H1 (cell line): ENCODE data around the gene ITGA8. TPM values are rescaled to one million over a fixed set of nuclear protein-coding genes. Genes with fewer than 3 reads are reported as not detected.

Experiments
- CTCF ChIA-PET: fragments of 300-600 bp; sonication (Branson Sonifier 250); formaldehyde crosslinking; loops from one replicate; lab custom pipeline; 2021; ENCODE audit not compliant: partially characterized antibody; lab: Charles Lee
- POLR2A ChIA-PET: fragments of 300-600 bp; sonication (Branson Sonifier 250); formaldehyde crosslinking; loops from one replicate; lab custom pipeline; 2021; ENCODE audit warnings: inconsistent platforms; ENCODE audit not compliant: partially characterized antibody; lab: Charles Lee
- DNase-seq, 2 experiments: peaks; one replicate each; pipeline versions ENCODE4 v3.0.0 to v3.0.0-alpha.2; 2010 to 2022; ENCODE audit warnings: low spot score in 2 of 2, low read depth in 1 of 2, mixed read lengths in 1 of 2
- FAIRE-seq: peaks from 2 replicates; lab custom pipeline; 2011; peaks lifted over from hg19 to GRCh38; lab: Jason Lieb, UNC
- H2AFZ ChIP-seq: 2 replicates; pipeline ENCODE4 v1.8.1; 2012; ENCODE audit warnings: low read length, inconsistent platforms
- H2AK5ac ChIP-seq: 2 replicates; pipeline ENCODE4 v1.6.1; 2013; ENCODE audit warnings: low read depth, low read length
- H2BK120ac ChIP-seq: replicated peaks from 2 replicates; pipeline ENCODE3; 2013; ENCODE audit warnings: low read depth, low read length, inconsistent platforms
- H2BK12ac ChIP-seq: 2 replicates; pipeline ENCODE4 v1.6.1; 2013; ENCODE audit warnings: low read depth, low read length
- H2BK15ac ChIP-seq: 2 replicates; pipeline ENCODE4 v1.6.1; 2013; ENCODE audit warnings: low read length
- H2BK20ac ChIP-seq: 2 replicates; pipeline ENCODE4 v1.6.1; 2013; ENCODE audit warnings: low read length
- H2BK5ac ChIP-seq: 2 replicates; pipeline ENCODE4 v1.6.1; 2013; ENCODE audit warnings: low read depth, low read length
- H3K14ac ChIP-seq: 2 replicates; pipeline ENCODE4 v1.6.1; 2013; ENCODE audit warnings: inconsistent platforms; ENCODE audit not compliant: insufficient read length
- H3K18ac ChIP-seq: 2 replicates; pipeline ENCODE4 v1.6.1; 2013; ENCODE audit warnings: low read length; ENCODE audit errors: extremely low read depth
- H3K23ac ChIP-seq: 2 replicates; pipeline ENCODE4 v1.6.1; 2013; ENCODE audit warnings: inconsistent platforms; ENCODE audit not compliant: insufficient read length
- H3K23me2 ChIP-seq: 2 replicates; pipeline ENCODE4 v1.6.1; 2013; ENCODE audit warnings: low read depth, low read length
- H3K27ac ChIP-seq: 2 replicates; pipeline ENCODE4 v1.6.1; 2011; ENCODE audit warnings: low read depth, low read length, inconsistent platforms
- H3K27me3 ChIP-seq, 4 experiments: replicated peaks in 1 of 4; 1 replicate in 1 of 4; 2 replicates in 3 of 4; pipeline versions ENCODE4 v1.6.1 to v1.8.1; 2011 to 2013; ENCODE audit warnings: low read length in 3 of 4, mild to moderate bottlenecking in 3 of 4, inconsistent platforms in 2 of 4, mixed read lengths in 2 of 4, moderate library complexity in 1 of 4; ENCODE audit not compliant: control insufficient read depth in 3 of 4, insufficient read depth in 3 of 4; ENCODE audit errors: extremely low read depth in 1 of 4
- H3K36me3 ChIP-seq, 4 experiments: 2 replicates each; pipeline versions ENCODE4 v1.6.1 to v1.8.1; 2011 to 2013; ENCODE audit warnings: mild to moderate bottlenecking in 4 of 4, low read length in 3 of 4, moderate library complexity in 2 of 4, control low read depth in 1 of 4, inconsistent platforms in 1 of 4; ENCODE audit not compliant: insufficient read depth in 4 of 4, control insufficient read depth in 2 of 4
- H3K4ac ChIP-seq: replicated peaks from 2 replicates; pipeline ENCODE3; 2013; ENCODE audit warnings: low read length, low read depth, mixed read lengths, inconsistent platforms; ENCODE audit not compliant: insufficient read length
- H3K4me1 ChIP-seq, 4 experiments: replicated peaks in 1 of 4; 1 replicate in 1 of 4; 2 replicates in 3 of 4; pipeline versions ENCODE4 v1.6.1 to v1.8.1; 2011 to 2013; ENCODE audit warnings: low read length in 3 of 4, inconsistent platforms in 2 of 4, mixed read lengths in 1 of 4; ENCODE audit not compliant: insufficient read depth in 4 of 4, control insufficient read depth in 3 of 4
- H3K4me2 ChIP-seq, 2 experiments: 2 replicates each; pipeline versions ENCODE4 v1.6.1 to v1.8.1; 2011 to 2013; ENCODE audit warnings: low read depth in 2 of 2, low read length in 2 of 2, control low read depth in 1 of 2, inconsistent platforms in 1 of 2, mild to moderate bottlenecking in 1 of 2; ENCODE audit not compliant: insufficient read depth in 1 of 2
- H3K4me3 ChIP-seq, 4 experiments: fragments of 200-600, 300-600 bp in 1 of 4; sonication (generic), shearing (Covaris generic), sonication (Bioruptor Twin) in 1 of 4; 2 replicates each; pipeline versions ENCODE4 v1.5.1 to v1.8.1; 2011 to 2016; ENCODE audit warnings: low read length in 4 of 4, low read depth in 3 of 4, control low read depth in 2 of 4, inconsistent platforms in 2 of 4, mild to moderate bottlenecking in 2 of 4, mixed read lengths in 1 of 4, moderate library complexity in 1 of 4; ENCODE audit not compliant: insufficient read depth in 2 of 4; ENCODE audit errors: extremely low read depth in 1 of 4
- H3K56ac ChIP-seq: replicated peaks from 2 replicates; pipeline ENCODE3; 2013; ENCODE audit warnings: low read depth, mild to moderate bottlenecking, mixed read lengths, low read length, inconsistent platforms; ENCODE audit not compliant: insufficient read length
- H3K79me1 ChIP-seq: 2 replicates; pipeline ENCODE4 v1.6.1; 2013; ENCODE audit warnings: low read depth, low read length, control low read depth
- H3K79me2 ChIP-seq, 2 experiments: 2 replicates each; pipeline versions ENCODE4 v1.6.1 to v1.8.1; 2012 to 2013; ENCODE audit warnings: low read length in 2 of 2, mild to moderate bottlenecking in 2 of 2, inconsistent platforms in 1 of 2; ENCODE audit not compliant: insufficient read depth in 2 of 2, control insufficient read depth in 1 of 2
- H3K9ac ChIP-seq, 4 experiments: replicated peaks in 1 of 4; 1 replicate in 1 of 4; 2 replicates in 3 of 4; pipeline versions ENCODE4 v1.6.1 to v1.8.1; 2011 to 2013; ENCODE audit warnings: low read depth in 3 of 4, low read length in 3 of 4, control low read depth in 2 of 4, mild to moderate bottlenecking in 2 of 4, moderate library complexity in 2 of 4, inconsistent platforms in 1 of 4; ENCODE audit errors: extremely low read depth in 1 of 4
- H3K9me3 ChIP-seq, 2 experiments: 2 replicates each; pipeline versions ENCODE4 v1.6.1 to v1.8.1; 2012 to 2013; ENCODE audit warnings: mild to moderate bottlenecking in 2 of 2, moderate library complexity in 2 of 2, control low read depth in 1 of 2, inconsistent platforms in 1 of 2, low read depth in 1 of 2, low read length in 1 of 2, mixed read lengths in 1 of 2; ENCODE audit not compliant: insufficient read depth in 2 of 2
- H4K20me1 ChIP-seq, 2 experiments: replicated peaks in 1 of 2; 2 replicates each; pipeline versions ENCODE3 to v1.8.1; 2011 to 2013; ENCODE audit warnings: inconsistent platforms in 2 of 2, low read length in 2 of 2, mild to moderate bottlenecking in 1 of 2; ENCODE audit not compliant: insufficient read depth in 2 of 2, control insufficient read depth in 1 of 2
- H4K5ac ChIP-seq: 2 replicates; pipeline ENCODE4 v1.6.1; 2013; ENCODE audit warnings: low read length, low read depth, mixed read lengths, inconsistent platforms; ENCODE audit not compliant: insufficient read length
- H4K8ac ChIP-seq: 2 replicates; pipeline ENCODE4 v1.8.0; 2013; ENCODE audit warnings: mild to moderate bottlenecking, moderate library complexity, low read length, inconsistent platforms; ENCODE audit not compliant: insufficient read depth; ENCODE audit errors: extremely low read depth
- H4K91ac ChIP-seq: replicated peaks from 2 replicates; pipeline ENCODE3; 2013; ENCODE audit warnings: low read length, mixed read lengths, inconsistent platforms; ENCODE audit not compliant: insufficient read length
- JUN ChIP-seq: IDR thresholded peaks from 2 replicates; pipeline ENCODE4 v1.6.1; 2011; ENCODE audit warnings: low read depth, mild to moderate bottlenecking, improper control_type of control experiment, low read length
- KDM1A ChIP-seq: fragments of 200-600, 300-600 bp; sonication (generic); IDR thresholded peaks from 2 replicates; pipeline ENCODE4 v1.7.1; 2016; ENCODE audit warnings: mild to moderate bottlenecking, low read length, borderline replicate concordance
- TEAD4 ChIP-seq: IDR thresholded peaks from 2 replicates; pipeline ENCODE4 v1.6.1; 2012; ENCODE audit warnings: low read depth, low read length, inconsistent platforms, mixed read lengths
- WGBS, 2 experiments: shearing (Covaris generic) in 1 of 2; methylation state at CpG; one replicate each; pipeline versions ENCODE4 v1.1.6 to v1.1.7; 2013 to 2015; ENCODE audit warnings: low lambda C conversion rate in 2 of 2, mixed read lengths in 2 of 2, inconsistent platforms in 1 of 2, low coverage in 1 of 2, missing lambda C conversion rate in 1 of 2; ENCODE audit not compliant: insufficient replicate concordance in 2 of 2, insufficient coverage in 1 of 2, insufficient read length in 1 of 2; ENCODE audit errors: extremely low coverage in 1 of 2, missing lambda C conversion rate in 1 of 2; 5-methylcytosine and 5-hydroxymethylcytosine counted together
- polyA plus RNA-seq, 7 experiments: library from polyadenylated mRNA; depleted of rRNA in 3 of 7; stranded (reverse) in 5 of 7; unstranded in 2 of 7; fragments of >200 nt in 5 of 7; fragments of 200-250 nt in 2 of 7; gene quantifications; 1 replicate in 5 of 7; 2 replicates in 1 of 7; 4 replicates in 1 of 7; pipeline versions ENCODE4 v1.2.1 to v1.2.3, GENCODE V29; 2011 to 2013; ENCODE audit warnings: missing spikeins in 2 of 7, mixed read lengths in 2 of 7
- total RNA-seq: library from RNA; stranded (reverse); fragmentation: NEBNext Ultra II Directional; extraction: Animal tissue kit (Norgen Biotek cat#: 25700); gene quantifications from 2 replicates; pipeline ENCODE4 v1.2.1, GENCODE V29; 2021
- TF ChIP-seq, protein P1 (sequence below): IDR thresholded peaks from 2 replicates; pipeline ENCODE4 v1.6.1; 2012; ENCODE audit warnings: inconsistent platforms

Gene ITGA8
- total and polyA plus RNA-seq, 2 of the 8 experiments (the other 6 are each of a cell fraction or from before 2014, with no cell fraction given): not detected

DNA sequence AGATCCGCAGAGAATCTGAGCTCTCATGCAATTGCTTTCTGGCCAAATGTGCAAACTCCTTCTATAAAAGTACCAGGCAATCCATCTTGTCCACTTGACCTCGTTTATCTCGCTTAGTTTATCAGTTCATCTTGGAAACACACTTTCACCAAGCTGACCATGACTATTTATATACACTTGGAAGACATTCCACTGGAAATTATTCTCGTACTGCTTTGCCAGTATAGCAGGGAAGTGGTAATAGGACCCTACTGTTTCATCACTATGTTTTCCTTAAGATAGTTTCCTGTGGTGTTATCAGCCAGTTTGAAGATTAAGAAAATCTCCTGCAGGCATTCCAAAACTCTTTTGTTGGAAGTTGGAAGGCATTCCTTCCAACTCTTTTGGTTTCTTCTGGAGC lies 233.3 kb downstream of the ITGA8 start:
- Histone ChIP-seq H3K18ac (no peak overlapping the region), H2BK5ac (no peak overlapping the region), H3K79me1 (no peaks in the 10 kb centered on the region), H4K8ac (no peak overlapping the region), H3K4me1 (no peaks in the 10 kb centered on the region), H4K5ac (no peak overlapping the region), H3K27me3 (no peaks in the 10 kb centered on the region; a peak in 1 of 7 replicates), H3K9ac (no peak overlapping the region), H3K4ac (no peak overlapping the region), H3K36me3 (no peaks in the 10 kb centered on the region), H2BK15ac (no peak overlapping the region), H2BK12ac (no peak overlapping the region), H3K23me2 (no peaks in the 10 kb centered on the region), H2AK5ac (no peak overlapping the region), H3K9me3 (no peaks in the 10 kb centered on the region), H3K4me2 (no peak overlapping the region), H2BK20ac (no peak overlapping the region), H3K23ac (no peak overlapping the region), H4K20me1 (no peaks in the 10 kb centered on the region), H3K27ac (no peak overlapping the region), H4K91ac (no peak overlapping the region), H3K56ac (no peak overlapping the region), H2BK120ac (no peak overlapping the region), H3K79me2 (no peaks in the 10 kb centered on the region), H2AFZ (no peak overlapping the region), H3K14ac (no peak overlapping the region), H3K4me3 (no peak overlapping the region)
- WGBS, 2 experiments: 88% methylated on average over 4 of the region's 4 CpGs; no CpG with 5 or more reads in 1 of the 2 experiments
- POLR2A ChIA-PET: no interaction called here
- CTCF ChIA-PET: no interaction called here
- TF ChIP-seq, protein P1, sequence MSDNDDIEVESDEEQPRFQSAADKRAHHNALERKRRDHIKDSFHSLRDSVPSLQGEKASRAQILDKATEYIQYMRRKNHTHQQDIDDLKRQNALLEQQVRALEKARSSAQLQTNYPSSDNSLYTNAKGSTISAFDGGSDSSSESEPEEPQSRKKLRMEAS: no peak
- TF ChIP-seq TEAD4: no peak
- no peak for TF ChIP-seq JUN
- TF ChIP-seq KDM1A: no peak
- DNase-seq: no peak
- FAIRE-seq: no peak
